ENCODE results near the gene DIAPH1.
A peak's percentile ranks its signal among the peaks of the same experiment; 100 is the strongest.

The DIAPH1 gene

DNA sequence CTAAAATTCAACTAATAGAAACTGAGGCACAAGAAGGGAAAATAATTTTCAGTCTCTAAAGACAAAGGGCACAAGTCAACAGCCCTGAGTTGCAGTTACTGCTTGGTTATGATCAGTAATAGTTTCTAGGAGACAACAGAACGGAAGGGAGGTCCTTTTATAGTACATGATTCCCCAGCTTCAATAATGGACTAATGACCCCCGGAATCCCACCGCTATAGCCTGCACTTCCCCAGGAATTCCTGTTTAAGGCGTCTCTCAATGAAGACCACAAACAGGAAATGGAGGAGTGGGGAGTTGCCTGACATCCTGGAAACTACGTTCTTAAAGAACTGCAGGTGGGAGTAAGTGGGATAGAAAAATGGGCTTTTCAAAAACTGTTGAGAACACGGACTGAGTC lies 60.6 kb downstream of the DIAPH1 start:
- TF ChIP-seq TAF1 (IDR thresholded peaks at IDR 0.05; ENCODE audit: low read depth, low read length): no peak
- no peak for TF ChIP-seq POLR2AphosphoS5 (IDR thresholded peaks at IDR 0.05; ENCODE audit: low read depth, low read length)
- TF ChIP-seq POU2F2 (IDR thresholded peaks at IDR 0.05; ENCODE audit: low read depth, low read length): no peak
- no peak for TF ChIP-seq PAX5 (IDR thresholded peaks at IDR 0.05; ENCODE audit: insufficient read depth, low read length, severe bottlenecking)
- TF ChIP-seq POLR2A (IDR thresholded peaks at IDR 0.05; ENCODE audit: low read depth, low read length): no peak
- TF ChIP-seq SPI1 (IDR thresholded peaks at IDR 0.05; ENCODE audit: low read depth, low read length): no peak
- no peak for DNase-seq (ENCODE audit: insufficient read length, low spot score)
- no peak for FAIRE-seq

DNA sequence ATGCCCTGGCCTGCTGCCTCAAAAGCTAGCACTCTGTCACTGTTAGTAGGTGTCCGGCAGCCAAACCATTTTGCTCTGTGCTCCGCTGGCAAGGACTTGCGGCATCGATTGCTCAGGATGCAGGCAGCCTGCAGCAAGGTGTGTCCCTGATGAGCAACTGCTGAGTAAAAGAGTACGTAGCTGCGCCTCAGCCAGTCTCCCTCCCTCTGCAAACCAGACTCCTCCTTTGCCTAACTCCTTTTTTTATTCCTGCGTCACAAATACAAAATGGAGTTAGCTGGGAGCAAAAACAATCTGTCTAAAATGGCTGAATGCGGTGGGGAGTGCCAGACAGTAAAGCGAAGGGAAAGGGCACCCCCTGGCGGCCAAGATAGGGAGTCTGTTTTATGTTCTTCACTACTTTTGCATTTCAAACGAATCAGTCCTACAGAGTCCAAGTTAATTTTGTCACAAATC lies 61.1 kb downstream of the DIAPH1 start:
- peak; percentile 65; the same call in 1 of the 2 replicates for TF ChIP-seq POU2F2 (IDR thresholded peaks at IDR 0.05; ENCODE audit: low read depth, low read length)
- TF ChIP-seq POLR2AphosphoS5 (IDR thresholded peaks at IDR 0.05; ENCODE audit: low read depth, low read length): no peak
- no peak for TF ChIP-seq PAX5 (IDR thresholded peaks at IDR 0.05; ENCODE audit: insufficient read depth, low read length, severe bottlenecking)
- FAIRE-seq (peak; percentile 85), DNase-seq (ENCODE audit: insufficient read length, low spot score) (no peak)

GRCh38 chr5:141547921-141548320 lies 70.9 kb downstream of the DIAPH1 start:
- no peak for TF ChIP-seq SPI1 (IDR thresholded peaks at IDR 0.05; ENCODE audit: low read depth, low read length)
- TF ChIP-seq PAX5 (IDR thresholded peaks at IDR 0.05; ENCODE audit: insufficient read depth, low read length, severe bottlenecking): no peak
- no peak for TF ChIP-seq POU2F2 (IDR thresholded peaks at IDR 0.05; ENCODE audit: low read depth, low read length)
- FAIRE-seq: no peak
- no peak for DNase-seq (ENCODE audit: insufficient read length, low spot score)

DNA sequence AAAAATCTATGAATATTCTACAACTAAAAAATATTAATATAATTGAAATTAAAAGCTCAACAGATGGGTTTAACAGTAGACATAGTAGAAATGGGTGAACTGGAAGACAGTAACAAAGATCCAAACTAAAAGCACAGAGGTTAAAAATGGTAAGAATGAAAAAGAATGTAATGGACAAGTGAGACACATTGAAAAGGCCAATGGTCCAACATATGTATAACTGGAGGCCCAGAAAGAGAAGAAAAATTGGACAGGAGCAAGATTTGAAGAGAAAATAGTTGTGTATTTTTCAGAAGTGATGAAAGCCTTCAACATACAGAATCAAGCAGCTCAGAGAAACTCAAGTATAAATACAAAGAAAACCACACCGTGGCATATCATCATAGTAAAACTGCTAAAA lies 71.3 kb downstream of the DIAPH1 start:
- DNase-seq (ENCODE audit: insufficient read length, low spot score): no peak
- TF ChIP-seq POLR2AphosphoS5 (IDR thresholded peaks at IDR 0.05; ENCODE audit: low read depth, low read length) (no peak), POU2F2 (IDR thresholded peaks at IDR 0.05; ENCODE audit: low read depth, low read length) (no peak), POLR2A (IDR thresholded peaks at IDR 0.05; ENCODE audit: low read depth, low read length) (no peak), SPI1 (IDR thresholded peaks at IDR 0.05; ENCODE audit: low read depth, low read length) (no peak), TAF1 (IDR thresholded peaks at IDR 0.05; ENCODE audit: low read depth, low read length) (no peak), PAX5 (IDR thresholded peaks at IDR 0.05; ENCODE audit: insufficient read depth, low read length, severe bottlenecking) (no peak)

DNA sequence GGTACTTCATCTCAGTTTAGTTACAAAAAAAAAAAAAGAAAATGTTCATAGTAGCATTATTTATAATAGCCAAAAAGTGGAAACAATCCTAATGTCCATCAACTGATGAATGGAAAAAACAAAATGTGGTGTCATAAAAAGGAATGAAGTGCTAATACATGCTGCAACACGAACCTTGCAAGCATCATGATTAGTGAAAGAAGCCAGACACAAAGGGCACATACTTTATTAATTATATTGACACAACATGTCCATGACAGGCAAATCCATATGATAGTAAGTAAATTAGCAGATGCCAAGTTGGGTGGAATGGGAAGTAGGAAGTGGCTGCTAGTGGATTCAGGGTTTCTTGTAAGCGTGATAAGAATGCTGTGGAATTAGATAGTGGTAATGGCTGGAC lies 75.7 kb downstream of the DIAPH1 start:
- TF ChIP-seq POLR2AphosphoS5 (IDR thresholded peaks at IDR 0.05; ENCODE audit: low read depth, low read length) (no peak), SPI1 (IDR thresholded peaks at IDR 0.05; ENCODE audit: low read depth, low read length) (no peak), PAX5 (IDR thresholded peaks at IDR 0.05; ENCODE audit: insufficient read depth, low read length, severe bottlenecking) (no peak), POLR2A (IDR thresholded peaks at IDR 0.05; ENCODE audit: low read depth, low read length) (no peak), TAF1 (IDR thresholded peaks at IDR 0.05; ENCODE audit: low read depth, low read length) (no peak), POU2F2 (IDR thresholded peaks at IDR 0.05; ENCODE audit: low read depth, low read length) (no peak)
- no peak for FAIRE-seq
- no peak for DNase-seq (ENCODE audit: insufficient read length, low spot score)

More for the DNA sequence above, 71.3 kb downstream of the DIAPH1 start:
- no peak for FAIRE-seq

DNA sequence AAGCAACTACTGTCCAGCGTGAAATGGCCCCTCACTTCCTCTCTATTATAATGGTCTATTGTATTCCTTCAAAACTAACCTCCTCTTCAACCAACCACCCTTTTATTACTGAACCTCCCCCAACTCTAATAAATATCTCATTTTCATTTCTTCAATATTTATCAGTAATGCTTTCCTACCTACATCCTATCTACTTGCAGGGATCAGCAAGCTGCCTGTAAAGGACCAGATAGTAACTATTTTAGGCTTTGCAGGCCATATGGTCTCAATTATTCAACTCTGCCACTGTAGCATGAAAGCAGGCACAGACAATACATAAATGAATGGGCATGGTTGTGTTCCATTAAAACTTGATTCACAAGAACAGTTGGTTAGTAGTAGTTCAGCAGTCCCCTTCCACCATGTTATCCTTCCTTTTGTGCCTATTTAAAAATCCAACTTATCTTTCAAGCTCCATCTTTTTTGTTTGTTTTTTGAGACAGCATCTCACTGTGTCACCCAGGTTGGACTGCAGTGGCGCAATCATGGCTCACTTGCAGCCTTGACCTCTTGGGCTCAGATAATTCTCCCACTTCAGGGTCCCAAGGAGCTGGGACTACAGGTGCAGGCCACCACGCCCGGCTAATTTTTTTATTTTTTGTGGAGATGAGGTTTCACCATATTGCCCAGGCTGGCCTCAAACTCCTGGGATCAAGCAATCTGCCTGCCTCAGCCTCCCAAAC lies 84.1 kb downstream of the DIAPH1 start:
- DNase-seq (ENCODE audit: insufficient read length, low spot score) (no peak), FAIRE-seq (no peak)
- TF ChIP-seq SPI1 (IDR thresholded peaks at IDR 0.05; ENCODE audit: low read depth, low read length) (no peak), POLR2AphosphoS5 (IDR thresholded peaks at IDR 0.05; ENCODE audit: low read depth, low read length) (no peak), PAX5 (IDR thresholded peaks at IDR 0.05; ENCODE audit: insufficient read depth, low read length, severe bottlenecking) (no peak), POLR2A (IDR thresholded peaks at IDR 0.05; ENCODE audit: low read depth, low read length) (no peak), POU2F2 (IDR thresholded peaks at IDR 0.05; ENCODE audit: low read depth, low read length) (no peak), TAF1 (IDR thresholded peaks at IDR 0.05; ENCODE audit: low read depth, low read length) (no peak)

- DNase-seq (ENCODE audit: insufficient read length, low spot score) (no peak), FAIRE-seq (no peak)
- TF ChIP-seq POLR2A (IDR thresholded peaks at IDR 0.05; ENCODE audit: low read depth, low read length) (no peak), PAX5 (IDR thresholded peaks at IDR 0.05; ENCODE audit: insufficient read depth, low read length, severe bottlenecking) (no peak), POU2F2 (IDR thresholded peaks at IDR 0.05; ENCODE audit: low read depth, low read length) (no peak), POLR2AphosphoS5 (IDR thresholded peaks at IDR 0.05; ENCODE audit: low read depth, low read length) (no peak), SPI1 (IDR thresholded peaks at IDR 0.05; ENCODE audit: low read depth, low read length) (no peak), TAF1 (IDR thresholded peaks at IDR 0.05; ENCODE audit: low read depth, low read length) (no peak)
Measured at GRCh38 chr5:141533897-141534296, 84.9 kb downstream of the DIAPH1 start.

DNA sequence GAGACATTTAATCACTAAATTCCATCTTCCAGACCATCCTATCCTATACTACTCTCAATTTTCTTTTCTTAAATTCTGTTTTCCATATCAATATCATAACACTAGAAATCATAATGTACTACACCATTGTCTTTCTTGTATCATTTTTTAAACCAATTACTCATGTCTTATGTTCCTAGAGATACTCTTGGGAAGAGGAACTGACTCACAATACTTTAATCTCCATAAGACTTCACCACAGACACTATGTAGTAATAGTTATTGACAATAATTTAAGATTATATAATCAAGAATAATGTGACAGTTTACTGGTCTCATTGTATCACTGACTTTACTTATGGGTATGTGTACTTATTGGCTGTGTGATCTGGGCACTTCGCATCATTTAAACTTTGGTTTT lies 86.1 kb downstream of the DIAPH1 start:
- TF ChIP-seq POU2F2 (IDR thresholded peaks at IDR 0.05; ENCODE audit: low read depth, low read length) (no peak), PAX5 (IDR thresholded peaks at IDR 0.05; ENCODE audit: insufficient read depth, low read length, severe bottlenecking) (no peak), TAF1 (IDR thresholded peaks at IDR 0.05; ENCODE audit: low read depth, low read length) (no peak), POLR2AphosphoS5 (IDR thresholded peaks at IDR 0.05; ENCODE audit: low read depth, low read length) (no peak), POLR2A (IDR thresholded peaks at IDR 0.05; ENCODE audit: low read depth, low read length) (no peak), SPI1 (IDR thresholded peaks at IDR 0.05; ENCODE audit: low read depth, low read length) (no peak)
- no peak for DNase-seq (ENCODE audit: insufficient read length, low spot score)
- no peak for FAIRE-seq

DNA sequence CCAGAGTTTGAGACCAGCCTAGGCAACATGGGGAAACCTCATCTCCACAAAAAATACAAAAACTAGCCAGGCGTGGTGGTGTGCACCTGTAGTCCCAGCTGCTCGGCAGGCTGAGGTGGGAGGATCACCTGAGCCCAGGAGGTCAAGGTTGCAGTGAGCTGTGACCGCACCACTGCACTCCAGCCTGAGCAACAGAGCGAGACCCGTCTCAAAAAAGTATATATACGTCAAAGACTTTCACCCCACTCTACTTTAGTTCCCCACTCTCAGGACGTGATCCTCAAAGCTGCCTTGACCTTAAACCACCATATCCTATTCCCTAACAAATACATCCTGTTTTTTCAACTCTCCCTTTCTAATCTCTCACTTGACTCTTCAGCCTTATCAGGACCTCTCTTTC lies 88.9 kb downstream of the DIAPH1 start:
- TF ChIP-seq TAF1 (IDR thresholded peaks at IDR 0.05; ENCODE audit: low read depth, low read length) (no peak), PAX5 (IDR thresholded peaks at IDR 0.05; ENCODE audit: insufficient read depth, low read length, severe bottlenecking) (peak; percentile 98)
- DNase-seq (ENCODE audit: insufficient read length, low spot score) (no peak), FAIRE-seq (peak; percentile 90)

DNA sequence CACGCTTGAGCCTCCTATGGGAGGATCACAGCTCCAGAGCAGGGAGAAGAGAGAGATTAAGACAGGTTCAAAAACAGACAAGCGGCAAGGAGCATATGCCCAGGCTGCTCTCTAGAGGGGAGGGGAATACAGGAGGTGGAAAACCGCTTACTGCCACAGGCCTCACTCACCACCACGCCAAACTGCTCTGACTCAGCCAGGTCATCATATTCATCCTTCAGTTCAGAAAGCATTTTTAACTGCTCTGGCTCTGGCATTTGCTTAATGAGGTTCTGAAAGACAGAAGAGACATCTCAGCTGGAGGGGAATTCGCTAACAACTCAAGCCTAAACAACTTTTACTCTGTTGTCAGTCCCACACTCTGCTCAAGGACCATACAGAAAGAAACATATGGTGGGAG lies 89.8 kb downstream of the DIAPH1 start:
- TF ChIP-seq SPI1 (IDR thresholded peaks at IDR 0.05; ENCODE audit: low read depth, low read length): no peak
- TF ChIP-seq PAX5 (IDR thresholded peaks at IDR 0.05; ENCODE audit: insufficient read depth, low read length, severe bottlenecking): no peak
- no peak for TF ChIP-seq TAF1 (IDR thresholded peaks at IDR 0.05; ENCODE audit: low read depth, low read length)
- TF ChIP-seq POLR2A (IDR thresholded peaks at IDR 0.05; ENCODE audit: low read depth, low read length): no peak
- FAIRE-seq (peak; percentile 66), DNase-seq (ENCODE audit: insufficient read length, low spot score) (no peak)

Data from GM12891 (cell line).